GM23248 (cell line): Measurements from ENCODE around the gene DHODH. TPM values are rescaled to one million over a fixed set of nuclear protein-coding genes. Genes with fewer than 3 reads are reported as not detected.
"Not testable (repeated sequence)": the region's sequence is repeated elsewhere in the genome, so short reads cannot be mapped to it uniquely, and the experiment has no call there.

Experiments
- DNase-seq: peaks from one replicate; pipeline ENCODE4 v3.0.0-alpha.2; 2015
- H2AFZ ChIP-seq: fragments of 200-600 bp; sonication (generic); 2 replicates; pipeline ENCODE4 v1.6.1; 2016; ENCODE audit warnings: antibody characterized with exemption
- H3F3A ChIP-seq: fragments of 200-600 bp; sonication (generic); 2 replicates; pipeline ENCODE4 v1.6.1; 2016; ENCODE audit warnings: mild to moderate bottlenecking, antibody characterized with exemption, mixed run types; ENCODE audit not compliant: insufficient read depth
- H3K27ac ChIP-seq: fragments of 200-600 bp; sonication (generic); 2 replicates; pipeline ENCODE4 v1.5.1; 2016; ENCODE audit warnings: mild to moderate bottlenecking
- H3K27me3 ChIP-seq: fragments of 200-600 bp; sonication (generic); replicated peaks from 2 replicates; pipeline ENCODE4 v1.6.1; 2016; ENCODE audit warnings: mild to moderate bottlenecking; ENCODE audit not compliant: insufficient read depth
- H3K36me3 ChIP-seq: fragments of 200-600 bp; sonication (generic); 2 replicates; pipeline ENCODE4 v1.6.1; 2016; ENCODE audit warnings: low read depth, mild to moderate bottlenecking
- H3K4me1 ChIP-seq: fragments of 200-600 bp; sonication (generic); 2 replicates; pipeline ENCODE4 v1.6.1; 2016; ENCODE audit warnings: mild to moderate bottlenecking; ENCODE audit not compliant: insufficient read depth
- H3K4me2 ChIP-seq: fragments of 200-600 bp; sonication (generic); one replicate; pipeline ENCODE4 v1.6.1; 2016; ENCODE audit warnings: mild to moderate bottlenecking; ENCODE audit not compliant: unreplicated experiment
- H3K4me3 ChIP-seq: fragments of 200-600 bp; sonication (generic); 2 replicates; pipeline ENCODE4 v1.5.1; 2016; ENCODE audit warnings: mild to moderate bottlenecking
- H3K79me2 ChIP-seq: fragments of 200-600 bp; sonication (generic); 2 replicates; pipeline ENCODE4 v1.6.1; 2016; ENCODE audit warnings: mild to moderate bottlenecking; ENCODE audit not compliant: insufficient read depth
- H3K9ac ChIP-seq: fragments of 200-600 bp; sonication (generic); 2 replicates; pipeline ENCODE4 v1.6.1; 2016; ENCODE audit warnings: mild to moderate bottlenecking
- H3K9me2 ChIP-seq: fragments of 200-600 bp; sonication (generic); 2 replicates; pipeline ENCODE4 v1.6.1; 2016; ENCODE audit warnings: mixed run types, mild to moderate bottlenecking, moderate library complexity; ENCODE audit not compliant: insufficient read depth
- H3K9me3 ChIP-seq: fragments of 200-600 bp; sonication (generic); one replicate; pipeline ENCODE4 v1.6.1; 2017; ENCODE audit warnings: low read depth
- H4K20me1 ChIP-seq: fragments of 200-600 bp; sonication (generic); 2 replicates; pipeline ENCODE4 v1.6.0; 2016; ENCODE audit not compliant: insufficient read depth
- EZH2 ChIP-seq: fragments of 200-600 bp; sonication (generic); IDR thresholded peaks from 2 replicates; pipeline ENCODE4 v1.6.1; 2018; ENCODE audit warnings: antibody characterized with exemption, mild to moderate bottlenecking; ENCODE audit not compliant: insufficient read depth, poor library complexity, severe bottlenecking
- EZH2phosphoT487 ChIP-seq: fragments of 200-600 bp; sonication (generic); IDR thresholded peaks from 2 replicates; pipeline ENCODE4 v1.6.1; 2018; ENCODE audit warnings: antibody characterized with exemption, moderate library complexity, mild to moderate bottlenecking, low read depth; ENCODE audit not compliant: insufficient read depth
- WGBS, 2 experiments: methylation state at CpG; one replicate each; pipeline ENCODE4 v1.1.6; 2015 to 2017; ENCODE audit warnings: low lambda C conversion rate in 2 of 2, low coverage in 1 of 2; ENCODE audit errors: missing lambda C conversion rate in 2 of 2; 5-methylcytosine and 5-hydroxymethylcytosine counted together
- in situ Hi-C: fragments of 300-500 bp; cut with MboI; formaldehyde crosslinking; loops from 2 replicates; pipeline ENCODE4 v1.15.0; 2020
- polyA plus RNA-seq: library from polyadenylated mRNA; unstranded; fragments of >200 nt; fragmentation: Nextera tagmentation; extraction: Ambion mirVana; gene quantifications from 2 replicates; pipeline ENCODE4 v1.2.1, GENCODE V29; 2016
- total RNA-seq: library from RNA; depleted of rRNA; stranded (reverse); fragments of >200 nt; shearing (Covaris generic); gene quantifications from 2 replicates; pipeline ENCODE4 v1.2.3, GENCODE V29; 2014

DHODH gene
- total and polyA plus RNA-seq, 2 experiments from 2014 or later: 2.2 to 3.8 TPM

DNA sequence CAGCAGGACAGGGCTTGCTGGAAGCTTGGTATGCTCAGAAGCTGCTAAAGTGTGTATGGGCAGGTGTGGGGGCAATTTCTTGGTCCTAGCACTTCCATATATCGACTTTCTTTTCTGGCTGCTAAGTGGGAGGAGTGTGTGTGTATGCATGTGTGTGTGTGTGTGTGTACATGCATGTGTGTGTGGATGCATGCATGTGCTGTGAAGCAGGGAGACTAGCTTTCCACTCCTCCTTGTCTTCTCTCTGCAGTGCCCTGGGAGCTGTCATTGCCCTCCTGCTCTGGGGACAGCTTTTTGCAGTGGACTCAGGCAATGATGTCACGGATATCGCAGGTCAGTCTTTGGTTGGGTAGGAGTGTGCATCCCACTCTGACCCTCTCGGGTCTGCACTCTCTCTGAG lies 47.4 kb downstream of the DHODH start:
- Histone ChIP-seq H3K36me3 (no peaks in the 10 kb centered on the region), H3K4me2 (no peak overlapping the region), H3K9me3 (no peaks in the 10 kb centered on the region), H3K27me3 (no peaks in the 10 kb centered on the region), H3K4me1 (no peaks in the 10 kb centered on the region), H4K20me1 (no peaks in the 10 kb centered on the region), H3K79me2 (no peaks in the 10 kb centered on the region), H3K9ac (no peak overlapping the region), H3F3A (no peaks in the 10 kb centered on the region), H2AFZ (no peak overlapping the region), H3K4me3 (no peak overlapping the region), H3K27ac (no peak overlapping the region), H3K9me2 (no peaks in the 10 kb centered on the region)
- no peak for DNase-seq
- 67 to 79% methylated on average over 4 of the region's 4 CpGs for WGBS, 2 experiments
- in situ Hi-C loops: no loop called here
- TF ChIP-seq EZH2phosphoT487 (no peak), EZH2 (no peak)

DNA sequence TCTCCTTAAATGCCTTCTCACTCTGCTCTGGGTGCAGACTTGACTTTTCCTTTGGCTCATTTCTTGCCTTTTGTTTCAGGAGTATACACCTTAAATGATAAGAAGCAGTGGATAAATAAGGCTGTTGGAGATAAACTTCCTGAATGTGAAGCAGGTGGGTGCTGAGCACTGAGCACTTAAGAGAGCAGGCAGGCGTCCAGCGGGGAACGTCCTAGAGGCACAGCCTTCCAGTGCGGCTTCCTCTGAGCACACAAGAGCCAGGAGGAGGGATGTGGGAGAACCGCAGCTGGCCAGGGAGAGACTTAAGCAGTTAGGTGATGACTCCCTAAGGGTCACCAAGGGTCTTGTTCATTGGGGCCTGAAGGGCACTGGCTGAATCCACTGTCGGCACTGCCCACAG lies 48.8 kb downstream of the DHODH start:
- in situ Hi-C loops, H3K4me3 ChIP-seq, H2AFZ ChIP-seq, H3F3A ChIP-seq, H3K4me1 ChIP-seq, DNase-seq, H3K27ac ChIP-seq, H3K36me3 ChIP-seq, H4K20me1 ChIP-seq, H3K9me3 ChIP-seq, H3K4me2 ChIP-seq, H3K79me2 ChIP-seq, H3K9me2 ChIP-seq, H3K27me3 ChIP-seq, H3K9ac ChIP-seq: not testable (repeated sequence)
- 13 to 44% methylated on average over 1 to 2 of the region's 6 CpGs for WGBS, 2 experiments

DNA sequence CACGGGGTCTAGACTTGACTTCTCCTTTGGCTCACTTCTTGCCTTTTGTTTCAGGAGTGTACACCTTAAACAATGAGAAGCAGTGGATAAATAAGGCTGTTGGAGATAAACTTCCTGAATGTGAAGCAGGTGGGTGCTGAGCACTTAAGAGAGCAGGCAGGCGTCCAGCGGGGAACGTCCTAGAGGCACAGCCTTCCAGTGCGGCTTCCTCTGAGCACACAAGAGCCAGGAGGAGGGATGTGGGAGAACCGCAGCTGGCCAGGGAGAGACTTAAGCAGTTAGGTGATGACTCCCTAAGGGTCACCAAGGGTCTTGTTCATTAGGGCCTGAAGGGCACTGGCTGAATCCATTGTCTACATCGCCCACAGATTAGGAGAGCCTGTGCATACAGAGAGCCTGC lies 50.5 kb downstream of the DHODH start:
- H3K9ac ChIP-seq, H4K20me1 ChIP-seq, DNase-seq, H3K36me3 ChIP-seq, H3F3A ChIP-seq, H3K9me3 ChIP-seq, H2AFZ ChIP-seq, H3K4me2 ChIP-seq, H3K4me3 ChIP-seq, H3K9me2 ChIP-seq, H3K27ac ChIP-seq, H3K27me3 ChIP-seq, H3K4me1 ChIP-seq, H3K79me2 ChIP-seq, in situ Hi-C loops: not testable (repeated sequence)
- 74 to 79% methylated on average over 7 of the region's 7 CpGs for WGBS, 2 experiments

DNA sequence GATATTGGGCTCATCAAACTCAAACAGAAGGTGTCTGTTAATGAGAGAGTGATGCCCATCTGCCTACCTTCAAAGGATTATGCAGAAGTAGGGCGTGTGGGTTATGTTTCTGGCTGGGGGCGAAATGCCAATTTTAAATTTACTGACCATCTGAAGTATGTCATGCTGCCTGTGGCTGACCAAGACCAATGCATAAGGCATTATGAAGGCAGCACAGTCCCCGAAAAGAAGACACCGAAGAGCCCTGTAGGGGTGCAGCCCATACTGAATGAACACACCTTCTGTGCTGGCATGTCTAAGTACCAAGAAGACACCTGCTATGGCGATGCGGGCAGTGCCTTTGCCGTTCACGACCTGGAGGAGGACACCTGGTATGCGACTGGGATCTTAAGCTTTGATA lies 51.9 kb downstream of the DHODH start:
- Histone ChIP-seq H3F3A (no peaks in the 10 kb centered on the region), H3K4me3 (no peak overlapping the region), H3K27me3 (no peaks in the 10 kb centered on the region), H3K4me1 (no peaks in the 10 kb centered on the region), H3K36me3 (no peaks in the 10 kb centered on the region), H2AFZ (no peak overlapping the region), H3K79me2 (no peaks in the 10 kb centered on the region), H3K9ac (no peak overlapping the region), H3K4me2 (no peak overlapping the region), H3K9me3 (no peaks in the 10 kb centered on the region), H4K20me1 (no peaks in the 10 kb centered on the region), H3K27ac (no peak overlapping the region), H3K9me2 (no peaks in the 10 kb centered on the region)
- no peak for TF ChIP-seq EZH2phosphoT487
- WGBS, 2 experiments: 78 to 80% methylated on average over 9 of the region's 9 CpGs
- DNase-seq: no peak
- in situ Hi-C loops: no loop called here

DNA sequence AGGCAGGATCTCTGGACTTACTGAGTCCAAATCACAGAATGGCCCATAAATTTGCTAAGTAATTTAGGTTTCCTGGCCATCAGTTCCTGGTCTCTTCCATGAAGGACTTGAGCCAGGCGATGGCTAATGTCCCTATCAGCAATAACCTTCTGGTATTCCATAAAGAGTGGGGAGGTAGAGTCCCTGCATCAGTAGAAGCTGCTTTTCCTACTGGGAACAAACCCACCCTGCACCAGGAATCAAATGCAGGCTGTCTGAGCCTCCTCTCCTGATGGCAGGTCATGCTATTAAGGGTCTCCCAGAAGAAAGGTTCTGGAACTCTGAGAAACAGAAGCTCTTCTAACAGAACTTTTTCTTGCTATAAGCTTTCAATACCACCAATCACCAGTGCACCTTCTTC lies 53.0 kb downstream of the DHODH start:
- H2AFZ ChIP-seq: no peak overlapping the region
- H3K9me3 ChIP-seq: no peaks in the 10 kb centered on the region
- no peaks in the 10 kb centered on the region for H3K27me3 ChIP-seq
- H3K4me3 ChIP-seq: no peak overlapping the region
- no peak overlapping the region for H3K4me2 ChIP-seq
- TF ChIP-seq EZH2 (no peak), EZH2phosphoT487 (no peak)
- no peak overlapping the region for H3K9ac ChIP-seq
- H4K20me1 ChIP-seq: no peaks in the 10 kb centered on the region
- no peaks in the 10 kb centered on the region for H3K9me2 ChIP-seq
- no peaks in the 10 kb centered on the region for H3K36me3 ChIP-seq
- DNase-seq: no peak
- no peaks in the 10 kb centered on the region for H3K79me2 ChIP-seq
- 90 to 96% methylated on average over 1 of the region's 1 CpG for WGBS, 2 experiments
- in situ Hi-C loops: no loop called here
- no peaks in the 10 kb centered on the region for H3K4me1 ChIP-seq
- no peak overlapping the region for H3K27ac ChIP-seq
- no peaks in the 10 kb centered on the region for H3F3A ChIP-seq
